ENCODE data around the gene NEURL1B.

- TF ChIP-seq CTCF (conservative IDR thresholded peaks at IDR 0.05) (no peak), ZFX (IDR thresholded peaks at IDR 0.05) (no peak)
Measured at GRCh38 chr5:172740428-172741205, 99.6 kb downstream of the NEURL1B start.
